Left ventricle myocardium inferior (tissue), 1 donor: ENCODE measurements around the gene RBM44. TPM values are rescaled to one million over a fixed set of nuclear protein-coding genes. Genes with fewer than 3 reads are reported as not detected.

Experiments
- DNase-seq: peaks from one replicate; pipeline ENCODE4 v3.0.0-alpha.2; 2020
- H3K27ac ChIP-seq: fragments of 200-600 bp; replicated peaks from 2 replicates; pipeline ENCODE4 v1.8.0; 2021
- H3K27me3 ChIP-seq: fragments of 200-600 bp; 2 replicates; pipeline ENCODE4 v1.8.0; 2021; ENCODE audit warnings: low read depth
- H3K36me3 ChIP-seq: fragments of 200-600 bp; 2 replicates; pipeline ENCODE4 v1.8.0; 2021
- H3K4me1 ChIP-seq: fragments of 200-600 bp; 2 replicates; pipeline ENCODE4 v1.8.0; 2021
- H3K4me3 ChIP-seq: fragments of 200-600 bp; 2 replicates; pipeline ENCODE4 v1.8.0; 2021; ENCODE audit warnings: mild to moderate bottlenecking, moderate library complexity
- H3K9me3 ChIP-seq: fragments of 200-600 bp; replicated peaks from 2 replicates; pipeline ENCODE4 v1.8.0; 2021
- CTCF ChIP-seq: fragments of 200-600 bp; IDR thresholded peaks from 2 replicates; pipeline ENCODE4 v1.8.0; 2021; ENCODE audit warnings: antibody characterized with exemption, mild to moderate bottlenecking, borderline replicate concordance
- intact Hi-C: fragments of 100-400 bp; cut with micrococcal nuclease; formaldehyde crosslinking; loops from one replicate; pipeline ENCODE4 v1.11.0; 2022
- total RNA-seq: library from RNA; stranded (reverse); fragmentation: NEBNext Ultra II Directional; extraction: Animal tissue kit (Norgen Biotek cat#: 25700); gene quantifications from one replicate; pipeline ENCODE4 v1.2.1, GENCODE V29; 2021
- donor health status: DM: no; HTN: yes; CAD: no; lungs with severe emphysema.

The RBM44 gene
- total RNA-seq, 1 donor from 2014 or later = 0.27 TPM

GRCh38 chr2:237820421-237820820, 21.8 kb downstream of the RBM44 start:
- Histone ChIP-seq H3K27ac (no peak overlapping the region), H3K4me1 (no peaks in the 10 kb centered on the region), H3K9me3 (no peaks in the 10 kb centered on the region), H3K4me3 (no peak overlapping the region), H3K27me3 (no peaks in the 10 kb centered on the region), H3K36me3 (no peaks in the 10 kb centered on the region)
- DNase-seq = no peak
- TF ChIP-seq CTCF = no peak
- intact Hi-C loops = no loop called here

- intact Hi-C loops = no loop called here
- no peaks in the 10 kb centered on the region for H3K27me3 ChIP-seq
- DNase-seq = no peak
- no peak overlapping the region for H3K4me3 ChIP-seq
- no peaks in the 10 kb centered on the region for H3K4me1 ChIP-seq
- no peaks in the 10 kb centered on the region for H3K36me3 ChIP-seq
- H3K9me3 ChIP-seq = no peaks in the 10 kb centered on the region
- TF ChIP-seq CTCF = no peak
- no peak overlapping the region for H3K27ac ChIP-seq
These were observed 25.0 kb downstream of the RBM44 start for GRCh38 chr2:237823544-237823943.

- no peaks in the 10 kb centered on the region for H3K36me3 ChIP-seq
- DNase-seq = no peak
- H3K27me3 ChIP-seq = no peaks in the 10 kb centered on the region
- H3K4me1 ChIP-seq = no peaks in the 10 kb centered on the region
- no peak overlapping the region for H3K4me3 ChIP-seq
- H3K27ac ChIP-seq = no peak overlapping the region
- H3K9me3 ChIP-seq = no peaks in the 10 kb centered on the region
- intact Hi-C loops = no loop called here
- no peak for TF ChIP-seq CTCF
These were observed 25.5 kb downstream of the RBM44 start for GRCh38 chr2:237824085-237824484.

GRCh38 chr2:237827421-237827987, 28.9 kb downstream of the RBM44 start:
- no peaks in the 10 kb centered on the region for H3K36me3 ChIP-seq
- no peak for DNase-seq
- H3K9me3 ChIP-seq = no peaks in the 10 kb centered on the region
- no peaks in the 10 kb centered on the region for H3K4me1 ChIP-seq
- no peak overlapping the region for H3K27ac ChIP-seq
- intact Hi-C loops = no loop called here
- no peaks in the 10 kb centered on the region for H3K27me3 ChIP-seq
- no peak overlapping the region for H3K4me3 ChIP-seq
- no peak for TF ChIP-seq CTCF

- Histone ChIP-seq H3K27ac (no peak overlapping the region), H3K27me3 (no peaks in the 10 kb centered on the region), H3K4me1 (no peaks in the 10 kb centered on the region), H3K4me3 (no peak overlapping the region), H3K9me3 (no peaks in the 10 kb centered on the region), H3K36me3 (no peaks in the 10 kb centered on the region)
- no peak for DNase-seq
- intact Hi-C loops = no loop called here
- TF ChIP-seq CTCF = no peak
These were observed 31.9 kb downstream of the RBM44 start for GRCh38 chr2:237830522-237830921.
